GM19193 (cell line): ENCODE results near the gene ETS2.

ENCODE experiments used
- POLR2A ChIP-seq: IDR thresholded peaks from 4 replicates; pipeline ENCODE4 v1.6.1; 2011; ENCODE audit not compliant: insufficient read depth, insufficient read length; ENCODE audit errors: extremely low read depth

ETS2 gene

DNA sequence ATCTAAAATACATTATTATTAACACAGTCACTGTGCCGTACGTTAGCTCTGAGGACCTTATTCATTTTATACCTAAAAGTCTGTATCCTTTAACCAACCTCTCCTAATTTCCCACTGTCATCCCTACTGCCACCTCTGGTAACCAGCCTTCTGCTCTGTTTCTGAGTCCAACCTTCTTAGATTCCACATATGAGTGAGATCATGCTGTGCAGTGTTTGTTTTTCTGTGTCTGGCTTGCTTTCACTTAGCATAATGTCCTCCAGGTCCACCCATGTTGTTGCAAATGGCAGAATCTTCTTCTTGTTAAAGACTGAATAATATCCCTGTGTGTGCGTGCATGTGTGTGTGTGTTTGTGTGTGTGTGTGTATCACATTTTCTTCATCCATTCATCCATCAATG is 64.2 kb downstream of the ETS2 start:
- TF ChIP-seq POLR2A: no peak
